Hepatocyte (in vitro differentiated cells): ENCODE measurements around the gene PCDHB11. TPM values are rescaled to one million over a fixed set of nuclear protein-coding genes. Genes with fewer than 3 reads are reported as not detected.

Experiments used
- DNase-seq: peaks from one replicate; pipeline ENCODE4 v3.0.0-alpha.2; 2016; ENCODE audit warnings: low spot score
- H2AFZ ChIP-seq: fragments of 200-600 bp; sonication (generic); 2 replicates; pipeline ENCODE4 v1.6.0; 2016; ENCODE audit warnings: antibody characterized with exemption, mild to moderate bottlenecking
- H3K27ac ChIP-seq: fragments of 200-600 bp; sonication (generic); 2 replicates; pipeline ENCODE4 v1.5.1; 2016; ENCODE audit warnings: mild to moderate bottlenecking
- H3K27me3 ChIP-seq: fragments of 200-600 bp; sonication (generic); 2 replicates; pipeline ENCODE4 v1.6.1; 2016
- H3K36me3 ChIP-seq: fragments of 200-600 bp; sonication (generic); replicated peaks from 2 replicates; pipeline ENCODE4 v1.5.1; 2016; ENCODE audit warnings: low read depth; ENCODE audit not compliant: insufficient read depth
- H3K4me1 ChIP-seq: fragments of 200-600 bp; sonication (generic); 2 replicates; pipeline ENCODE4 v1.5.1; 2016; ENCODE audit warnings: mild to moderate bottlenecking, moderate library complexity; ENCODE audit not compliant: insufficient read depth
- H3K4me2 ChIP-seq: fragments of 200-600 bp; sonication (generic); 2 replicates; pipeline ENCODE4 v1.6.0; 2016
- H3K4me3 ChIP-seq: fragments of 200-600 bp; sonication (generic); 2 replicates; pipeline ENCODE4 v1.5.1; 2016; ENCODE audit warnings: mild to moderate bottlenecking
- H3K79me2 ChIP-seq: fragments of 200-600 bp; sonication (generic); 2 replicates; pipeline ENCODE4 v1.6.0; 2017; ENCODE audit warnings: mild to moderate bottlenecking
- H3K9me2 ChIP-seq: fragments of 200-600 bp; sonication (generic); replicated peaks from 2 replicates; pipeline ENCODE4 v1.6.0; 2017; ENCODE audit warnings: mild to moderate bottlenecking; ENCODE audit not compliant: insufficient read depth
- H3K9me3 ChIP-seq: fragments of 200-600 bp; sonication (generic); 2 replicates; pipeline ENCODE4 v1.5.1; 2016; ENCODE audit warnings: low read depth, mild to moderate bottlenecking
- H4K20me1 ChIP-seq: fragments of 200-600 bp; sonication (generic); 2 replicates; pipeline ENCODE4 v1.6.0; 2016; ENCODE audit warnings: mild to moderate bottlenecking; ENCODE audit not compliant: insufficient read depth, poor library complexity, severe bottlenecking
- EZH2phosphoT487 ChIP-seq: fragments of 200-600 bp; sonication (generic); IDR thresholded peaks from one replicate; pipeline ENCODE4 v1.6.1; 2018; ENCODE audit warnings: antibody characterized with exemption, mild to moderate bottlenecking, low read depth, moderate library complexity; ENCODE audit not compliant: unreplicated experiment, severe bottlenecking
- polyA plus RNA-seq: library from polyadenylated mRNA; unstranded; fragments of >200 nt; fragmentation: Nextera tagmentation; extraction: Ambion mirVana; gene quantifications from 2 replicates; pipeline ENCODE4 v1.2.1, GENCODE V29; 2016
- total RNA-seq: library from RNA; depleted of rRNA; stranded (reverse); fragments of >200 nt; gene quantifications from 2 replicates; pipeline ENCODE4 v1.2.3, GENCODE V29; 2014

The PCDHB11 gene
- total and polyA plus RNA-seq, 2 experiments from 2014 or later = 1.8 to 2.1 TPM

DNA sequence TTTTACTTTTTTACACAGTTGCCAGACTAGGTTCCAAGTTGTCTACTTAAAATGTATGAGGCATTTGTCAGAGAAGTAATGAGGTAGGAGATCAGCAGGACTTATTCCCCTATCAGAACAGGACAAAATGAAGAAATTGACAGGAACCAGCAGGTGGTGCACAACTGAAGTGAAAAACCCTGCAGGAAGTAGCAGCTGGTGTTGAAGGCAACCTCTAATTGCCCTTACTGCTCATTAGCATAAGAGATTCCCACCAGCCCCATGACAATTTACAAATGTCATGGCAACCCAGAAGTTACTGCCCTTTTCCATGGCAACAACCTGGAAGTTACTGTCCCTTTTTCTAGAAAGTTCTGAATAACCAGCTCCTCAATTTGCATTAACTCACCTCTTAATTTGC lies 51.1 kb downstream of the PCDHB11 start:
- Histone ChIP-seq H3K4me3 (no peak overlapping the region), H3K27me3 (no peaks in the 10 kb centered on the region), H4K20me1 (no peaks in the 10 kb centered on the region), H3K27ac (no peak overlapping the region), H3K4me2 (no peak overlapping the region), H2AFZ (no peak overlapping the region), H3K4me1 (no peaks in the 10 kb centered on the region), H3K9me2 (no peaks in the 10 kb centered on the region), H3K9me3 (peaks cover 60% of the 10 kb centered on the region), H3K36me3 (no peaks in the 10 kb centered on the region), H3K79me2 (no peaks in the 10 kb centered on the region)
- no peak for DNase-seq
- TF ChIP-seq EZH2phosphoT487 = no peak

Other genes starting within 250 kb of the PCDHB11 start
Only the 30 nearest of the 37 such genes appear.
- gene PCDHB1, start 148.3 kb upstream of the PCDHB11 start, total RNA-seq = 0.16 and 0.17 TPM in 2 replicates
- gene PCDHB1, start 148.3 kb upstream of the PCDHB11 start, polyA plus RNA-seq = not detected in 2 replicates
- gene PCDHB2, start 105.0 kb upstream of the PCDHB11 start, total RNA-seq = 23.0 and 27.7 TPM in 2 replicates
- gene PCDHB2, start 105.0 kb upstream of the PCDHB11 start, polyA plus RNA-seq = 27.3 and 29.4 TPM in 2 replicates
- 3.8 and 4.1 TPM in 2 replicates for gene PCDHB3, start 99.2 kb upstream of the PCDHB11 start, total RNA-seq
- gene PCDHB3, start 99.2 kb upstream of the PCDHB11 start, polyA plus RNA-seq = 0.76 and 1.5 TPM in 2 replicates
- gene PCDHB4, start 77.8 kb upstream of the PCDHB11 start, total RNA-seq = 1.9 and 2.5 TPM in 2 replicates
- gene PCDHB4, start 77.8 kb upstream of the PCDHB11 start, polyA plus RNA-seq = 0.29 and 0.94 TPM in 2 replicates
- gene PCDHB5, start 64.4 kb upstream of the PCDHB11 start, total RNA-seq = 7.0 TPM in 2 replicates
- gene PCDHB5, start 64.4 kb upstream of the PCDHB11 start, polyA plus RNA-seq = 6.2 and 6.4 TPM in 2 replicates
- 0.56 and 1.1 TPM in 2 replicates for gene PCDHB6, start 49.6 kb upstream of the PCDHB11 start, total RNA-seq
- gene PCDHB6, start 49.6 kb upstream of the PCDHB11 start, polyA plus RNA-seq = not detected in 2 replicates
- 0.48 and 0.53 TPM in 2 replicates for gene PCDHB7, start 27.0 kb upstream of the PCDHB11 start, total RNA-seq
- gene PCDHB7, start 27.0 kb upstream of the PCDHB11 start, polyA plus RNA-seq = 0.51 and 0.56 TPM in 2 replicates
- gene PCDHB8, start 21.8 kb upstream of the PCDHB11 start, total RNA-seq = 0.24 and 0.63 TPM in 2 replicates
- gene PCDHB8, start 21.8 kb upstream of the PCDHB11 start, polyA plus RNA-seq = 0.17 and 0.75 TPM in 2 replicates
- gene PCDHB16, start 17.2 kb upstream of the PCDHB11 start, total RNA-seq = 2.2 and 3.4 TPM in 2 replicates
- gene PCDHB16, start 17.2 kb upstream of the PCDHB11 start, polyA plus RNA-seq = 3.3 and 4.0 TPM in 2 replicates
- 1.2 and 2.3 TPM in 2 replicates for gene PCDHB9, start 12.5 kb upstream of the PCDHB11 start, total RNA-seq
- gene PCDHB9, start 12.5 kb upstream of the PCDHB11 start, polyA plus RNA-seq = 0.33 and 1.0 TPM in 2 replicates
- gene PCDHB10, start 7.3 kb upstream of the PCDHB11 start, total RNA-seq = 2.4 and 3.1 TPM in 2 replicates
- gene PCDHB10, start 7.3 kb upstream of the PCDHB11 start, polyA plus RNA-seq = 2.7 and 2.8 TPM in 2 replicates
- 1.1 and 1.4 TPM in 2 replicates for gene PCDHB12, start 9.1 kb downstream of the PCDHB11 start, total RNA-seq
- gene PCDHB12, start 9.1 kb downstream of the PCDHB11 start, polyA plus RNA-seq = 0.86 and 0.97 TPM in 2 replicates
- gene PCDHB13, start 14.3 kb downstream of the PCDHB11 start, total RNA-seq = 1.9 and 2.0 TPM in 2 replicates
- gene PCDHB13, start 14.3 kb downstream of the PCDHB11 start, polyA plus RNA-seq = 0.50 and 1.1 TPM in 2 replicates
- gene PCDHB14, start 23.7 kb downstream of the PCDHB11 start, total RNA-seq = 3.9 and 4.3 TPM in 2 replicates
- 2.2 and 3.0 TPM in 2 replicates for gene PCDHB14, start 23.7 kb downstream of the PCDHB11 start, polyA plus RNA-seq
- 1.8 and 3.3 TPM in 2 replicates for gene PCDHB15, start 45.8 kb downstream of the PCDHB11 start, total RNA-seq
- gene PCDHB15, start 45.8 kb downstream of the PCDHB11 start, polyA plus RNA-seq = 2.0 and 2.6 TPM in 2 replicates
- 0.50 and 1.7 TPM in 2 replicates for gene SLC25A2, start 104.4 kb downstream of the PCDHB11 start, total RNA-seq
- gene SLC25A2, start 104.4 kb downstream of the PCDHB11 start, polyA plus RNA-seq = not detected in 2 replicates
- gene TAF7, start 121.2 kb downstream of the PCDHB11 start, total RNA-seq = 85.2 and 96.9 TPM in 2 replicates
- 103 and 107 TPM in 2 replicates for gene TAF7, start 121.2 kb downstream of the PCDHB11 start, polyA plus RNA-seq
- 0.24 and 0.33 TPM in 2 replicates for gene PCDHGA1, start 130.9 kb downstream of the PCDHB11 start, total RNA-seq
- gene PCDHGA1, start 130.9 kb downstream of the PCDHB11 start, polyA plus RNA-seq = not detected in 2 replicates
- gene PCDHGA2, start 139.1 kb downstream of the PCDHB11 start, total RNA-seq = 0.08 TPM in 1 of 2 replicates, not detected in the other
- gene PCDHGA2, start 139.1 kb downstream of the PCDHB11 start, polyA plus RNA-seq = 0.10 TPM in 1 of 2 replicates, not detected in the other
- not detected in 2 replicates for gene PCDHGA3, start 144.2 kb downstream of the PCDHB11 start, total RNA-seq
- gene PCDHGA3, start 144.2 kb downstream of the PCDHB11 start, polyA plus RNA-seq = 0.45 TPM in 1 of 2 replicates, not detected in the other
- 0.24 and 0.53 TPM in 2 replicates for gene PCDHGB1, start 150.5 kb downstream of the PCDHB11 start, total RNA-seq
- 0.57 TPM in 1 of 2 replicates, not detected in the other for gene PCDHGB1, start 150.5 kb downstream of the PCDHB11 start, polyA plus RNA-seq
- gene PCDHGA4, start 155.4 kb downstream of the PCDHB11 start, total RNA-seq = 0.17 and 0.28 TPM in 2 replicates
- gene PCDHGA4, start 155.4 kb downstream of the PCDHB11 start, polyA plus RNA-seq = 0.24 TPM in 1 of 2 replicates, not detected in the other
- gene PCDHGB2, start 160.4 kb downstream of the PCDHB11 start, total RNA-seq = 0.20 and 0.33 TPM in 2 replicates
- not detected in 2 replicates for gene PCDHGB2, start 160.4 kb downstream of the PCDHB11 start, polyA plus RNA-seq
- gene PCDHGA5, start 164.5 kb downstream of the PCDHB11 start, total RNA-seq = 0.03 and 0.20 TPM in 2 replicates
- gene PCDHGA5, start 164.5 kb downstream of the PCDHB11 start, polyA plus RNA-seq = not detected in 2 replicates
- gene PCDHGB3, start 170.6 kb downstream of the PCDHB11 start, total RNA-seq = not detected in 2 replicates
- not detected in 2 replicates for gene PCDHGB3, start 170.6 kb downstream of the PCDHB11 start, polyA plus RNA-seq
- gene PCDHGA6, start 174.3 kb downstream of the PCDHB11 start, total RNA-seq = 0.12 TPM in 1 of 2 replicates, not detected in the other
- 0.11 TPM in 1 of 2 replicates, not detected in the other for gene PCDHGA6, start 174.3 kb downstream of the PCDHB11 start, polyA plus RNA-seq
- 0.04 and 0.10 TPM in 2 replicates for gene PCDHGA7, start 183.1 kb downstream of the PCDHB11 start, total RNA-seq
- gene PCDHGA7, start 183.1 kb downstream of the PCDHB11 start, polyA plus RNA-seq = not detected in 2 replicates
- gene PCDHGB4, start 188.1 kb downstream of the PCDHB11 start, total RNA-seq = 20.0 and 20.9 TPM in 2 replicates
- 14.2 and 17.9 TPM in 2 replicates for gene PCDHGB4, start 188.1 kb downstream of the PCDHB11 start, polyA plus RNA-seq
- gene PCDHGA8, start 193.0 kb downstream of the PCDHB11 start, total RNA-seq = 1.00 and 1.5 TPM in 2 replicates
- gene PCDHGA8, start 193.0 kb downstream of the PCDHB11 start, polyA plus RNA-seq = 0.28 and 0.53 TPM in 2 replicates
- 0.17 and 2.0 TPM in 2 replicates for gene PCDHGB5, start 198.3 kb downstream of the PCDHB11 start, total RNA-seq
- gene PCDHGB5, start 198.3 kb downstream of the PCDHB11 start, polyA plus RNA-seq = 0.09 and 0.30 TPM in 2 replicates